ENCODE results near the gene EGR1.

Gene EGR1

GRCh38 chr5:138515556-138516245 lies 50.4 kb downstream of the EGR1 start:
- no peak for DNase-seq

GRCh38 chr5:138517437-138517836 lies 52.2 kb downstream of the EGR1 start:
- DNase-seq, result no peak

Data from activated CD4-positive, CD25-positive, alpha-beta regulatory T cell treated with anti-CD3 and anti-CD28 coated beads, Interleukin-2, amount 50 U/mL, for 72 hours (primary cell).